GM20000 (cell line): ENCODE measurements around the gene TGM2.

ENCODE experiments used
- DNase-seq: peaks from one replicate; pipeline ENCODE4 v3.0.0; 2012; ENCODE audit warnings: low spot score
- TF ChIP-seq, protein P1 (sequence below): IDR thresholded peaks from 2 replicates; pipeline ENCODE4 v1.5.1; 2012; ENCODE audit warnings: mild to moderate bottlenecking, control low read depth; ENCODE audit errors: extremely low read depth, missing control alignments

TGM2 gene

DNA sequence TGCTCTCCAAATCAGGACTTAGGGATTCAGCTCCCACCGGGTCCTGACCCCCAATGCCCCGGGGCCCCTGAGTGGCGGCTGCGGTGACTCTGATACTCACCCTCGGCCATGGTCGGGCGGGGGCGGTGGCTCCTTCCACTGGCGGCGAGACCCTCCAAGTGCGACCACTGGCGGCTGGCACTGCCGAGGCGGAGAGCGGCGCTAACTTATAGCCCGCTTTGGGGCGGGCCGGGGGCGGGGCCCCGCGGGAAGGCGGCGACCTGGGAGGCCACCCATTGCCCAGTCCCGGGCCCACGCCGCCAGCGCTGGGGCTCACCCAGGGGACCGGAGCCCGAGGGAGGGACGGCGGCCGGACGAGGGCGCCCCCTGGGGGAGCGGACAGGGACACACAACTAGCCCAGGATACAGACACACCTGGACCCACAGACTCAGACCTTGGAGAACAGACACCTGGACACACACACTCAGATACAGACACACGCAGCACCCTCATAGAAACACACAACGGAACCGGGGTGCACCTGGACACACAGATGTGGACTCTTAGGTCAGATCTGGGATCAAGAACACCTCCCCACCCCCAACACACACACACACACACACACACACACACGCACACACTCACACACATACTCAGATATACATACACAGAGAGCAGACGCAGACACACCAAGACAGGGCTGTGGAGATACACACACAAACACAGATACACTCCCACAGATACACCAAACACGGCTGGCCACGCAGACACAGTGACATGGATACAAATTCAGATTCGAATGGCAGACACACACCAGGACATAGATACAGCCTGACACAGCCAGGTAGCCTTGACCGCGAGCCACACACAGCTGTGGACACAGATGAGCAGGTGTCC is at the start of gene TGM2:
Gene TGM2, minus strand, starts transcription at position 182 of the 877 bp plus-strand sequence. Its CDS starts 72 bp downstream, at position 110.
- TF ChIP-seq, protein P1, sequence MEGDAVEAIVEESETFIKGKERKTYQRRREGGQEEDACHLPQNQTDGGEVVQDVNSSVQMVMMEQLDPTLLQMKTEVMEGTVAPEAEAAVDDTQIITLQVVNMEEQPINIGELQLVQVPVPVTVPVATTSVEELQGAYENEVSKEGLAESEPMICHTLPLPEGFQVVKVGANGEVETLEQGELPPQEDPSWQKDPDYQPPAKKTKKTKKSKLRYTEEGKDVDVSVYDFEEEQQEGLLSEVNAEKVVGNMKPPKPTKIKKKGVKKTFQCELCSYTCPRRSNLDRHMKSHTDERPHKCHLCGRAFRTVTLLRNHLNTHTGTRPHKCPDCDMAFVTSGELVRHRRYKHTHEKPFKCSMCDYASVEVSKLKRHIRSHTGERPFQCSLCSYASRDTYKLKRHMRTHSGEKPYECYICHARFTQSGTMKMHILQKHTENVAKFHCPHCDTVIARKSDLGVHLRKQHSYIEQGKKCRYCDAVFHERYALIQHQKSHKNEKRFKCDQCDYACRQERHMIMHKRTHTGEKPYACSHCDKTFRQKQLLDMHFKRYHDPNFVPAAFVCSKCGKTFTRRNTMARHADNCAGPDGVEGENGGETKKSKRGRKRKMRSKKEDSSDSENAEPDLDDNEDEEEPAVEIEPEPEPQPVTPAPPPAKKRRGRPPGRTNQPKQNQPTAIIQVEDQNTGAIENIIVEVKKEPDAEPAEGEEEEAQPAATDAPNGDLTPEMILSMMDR: peak; percentile 66

DNA sequence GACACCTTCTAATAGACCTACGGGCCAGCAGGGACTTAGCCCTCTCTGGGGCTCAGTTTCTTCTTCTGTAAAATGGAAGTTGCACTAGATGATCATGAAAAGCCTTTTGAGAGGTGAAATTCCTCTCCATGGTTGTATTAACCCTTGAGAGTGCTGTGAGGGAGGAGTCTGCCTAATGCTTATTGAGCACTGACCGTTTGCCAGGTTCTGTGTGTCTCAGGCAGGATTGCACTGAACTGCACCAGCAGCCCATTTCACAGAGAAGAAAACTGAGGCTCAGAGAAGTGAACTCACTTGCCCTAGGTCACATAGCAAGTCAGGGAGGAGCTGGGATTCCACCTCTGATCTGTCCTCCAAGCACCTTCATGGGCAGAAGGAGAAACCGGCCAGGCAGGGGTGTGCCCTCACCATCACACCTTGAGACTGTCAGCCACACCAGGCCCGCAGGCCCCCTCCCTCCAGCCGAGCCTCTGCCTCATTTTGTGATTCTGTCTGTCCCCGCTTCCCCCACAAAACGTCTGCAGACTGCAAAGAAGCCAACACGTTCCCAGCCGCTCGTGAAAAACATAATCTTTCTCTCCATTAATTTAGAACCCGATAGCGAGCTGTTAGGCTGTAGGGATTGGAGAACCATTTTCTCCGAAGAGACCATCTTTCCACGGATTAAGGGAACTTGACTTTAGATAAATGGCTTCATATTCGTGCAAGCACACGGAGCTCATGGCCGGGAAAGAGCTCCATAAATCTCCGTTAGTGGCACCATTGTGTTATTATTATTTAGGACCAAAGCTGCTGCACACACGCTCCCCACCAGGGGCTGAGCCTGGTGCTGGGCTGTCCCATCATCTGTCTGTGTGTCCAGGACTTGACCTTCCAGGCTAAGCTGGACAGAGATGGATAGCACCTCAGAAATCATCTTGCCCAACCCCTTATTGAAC is 49.5 kb upstream of the TGM2 start:
- DNase-seq: no peak

More for the DNA sequence above, at the start of gene TGM2:
- peak; percentile 88 for DNase-seq

DNA sequence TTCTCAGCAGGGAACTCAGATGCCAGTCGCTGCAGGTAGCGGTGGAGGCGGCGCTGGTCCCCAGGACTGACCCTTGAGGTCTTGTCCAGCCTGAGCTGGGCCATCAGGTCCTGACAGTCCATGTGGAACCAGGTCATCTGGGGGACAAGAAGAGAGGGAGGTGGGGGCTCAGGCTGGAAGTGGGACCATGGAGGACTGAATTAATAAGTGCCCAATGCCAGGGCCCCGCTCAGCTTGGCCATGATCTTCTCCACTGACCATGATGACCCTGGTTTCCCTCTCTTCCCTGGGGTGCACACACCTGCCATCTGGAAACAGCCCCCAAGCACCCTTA is 48.5 kb upstream of the TGM2 start:
- TF ChIP-seq, protein P1: no peak

More for the DNA sequence above, 49.5 kb upstream of the TGM2 start:
- TF ChIP-seq, protein P1: no peak

DNA sequence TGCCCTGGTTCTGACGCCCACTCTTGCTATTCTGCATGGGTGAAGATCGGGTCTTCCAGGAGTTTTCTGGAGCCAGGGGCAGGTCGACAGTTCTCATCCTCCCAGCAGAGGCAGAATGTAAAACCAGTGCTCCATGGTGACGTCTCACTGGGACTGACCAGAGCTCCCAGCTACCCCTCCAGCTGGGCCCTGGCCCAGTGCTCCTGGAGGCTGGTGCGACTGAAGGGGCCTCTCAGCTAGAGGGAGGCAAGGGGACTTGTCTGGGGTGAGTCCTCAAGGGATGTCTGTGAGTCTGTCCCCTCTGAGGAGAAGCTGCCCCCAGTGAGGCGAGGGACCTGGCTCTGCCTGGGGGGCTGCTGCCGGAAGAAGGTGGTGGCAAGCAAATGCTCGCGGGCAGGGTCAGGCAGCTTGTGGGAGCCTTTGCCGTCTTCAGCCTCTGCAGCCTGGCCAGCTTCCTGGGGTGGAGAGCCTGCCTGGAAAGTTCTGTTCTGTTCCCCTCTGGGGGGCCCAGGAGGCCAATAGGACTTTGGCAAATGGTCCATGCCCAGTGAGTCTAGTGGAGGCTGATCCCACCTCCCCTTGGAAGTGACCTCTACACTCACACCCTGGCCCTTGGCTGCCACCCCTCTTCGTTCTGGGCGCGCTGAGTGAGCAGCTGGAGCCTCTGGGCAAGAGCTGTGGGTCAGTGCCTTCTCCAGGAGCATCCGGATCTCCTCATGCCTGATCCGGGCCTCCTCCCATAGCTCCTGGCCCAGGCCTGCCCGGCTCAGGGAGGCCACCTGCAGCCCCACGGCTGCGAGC is 47.9 kb upstream of the TGM2 start:
- no peak for DNase-seq
- TF ChIP-seq, protein P1: no peak

More for the DNA sequence above, 48.5 kb upstream of the TGM2 start:
- no peak for DNase-seq

DNA sequence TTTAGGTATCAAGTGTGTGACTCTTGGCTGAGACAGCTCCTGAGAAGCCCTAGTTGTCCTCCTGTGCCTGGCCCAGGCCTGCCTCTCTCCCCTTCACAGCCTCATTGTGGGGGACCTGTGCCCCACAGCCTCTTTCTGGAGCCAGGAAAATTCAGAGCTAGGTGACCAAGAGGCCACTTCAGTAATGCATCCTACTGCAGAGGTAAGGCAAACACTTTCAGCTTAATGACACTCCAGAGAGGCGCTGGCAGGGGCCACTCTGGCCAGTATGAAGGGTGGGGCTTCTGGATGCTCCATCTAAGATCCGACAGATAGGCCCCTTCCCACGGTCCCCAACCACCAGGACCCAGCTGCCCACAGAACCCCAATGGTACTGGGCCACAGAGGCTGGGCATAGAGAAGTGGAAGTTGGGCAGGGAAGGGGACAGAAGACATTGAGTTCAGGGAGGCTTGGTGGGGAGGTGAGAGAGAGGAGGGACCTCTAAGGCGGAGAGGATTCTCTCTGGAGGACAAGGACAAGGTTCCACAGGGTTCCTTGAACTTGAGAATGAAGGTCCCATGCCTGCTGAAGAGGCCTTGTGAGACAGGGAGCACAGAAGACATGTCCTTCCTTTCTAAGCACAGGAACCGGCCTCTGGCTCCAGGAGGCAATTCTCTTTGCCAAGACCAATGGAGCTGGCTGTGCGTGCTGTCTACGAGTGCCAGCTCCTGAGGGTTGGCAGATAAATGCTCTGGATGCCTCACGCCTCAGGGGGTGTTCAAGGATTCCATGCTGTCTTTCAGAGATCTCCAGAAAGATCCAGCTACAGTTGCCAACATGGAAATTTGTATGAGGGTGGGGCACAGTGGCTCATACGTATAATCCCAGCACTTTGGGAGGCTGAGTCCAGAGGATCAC is 46.4 kb upstream of the TGM2 start:
- no peak for DNase-seq
- TF ChIP-seq, protein P1: no peak

DNA sequence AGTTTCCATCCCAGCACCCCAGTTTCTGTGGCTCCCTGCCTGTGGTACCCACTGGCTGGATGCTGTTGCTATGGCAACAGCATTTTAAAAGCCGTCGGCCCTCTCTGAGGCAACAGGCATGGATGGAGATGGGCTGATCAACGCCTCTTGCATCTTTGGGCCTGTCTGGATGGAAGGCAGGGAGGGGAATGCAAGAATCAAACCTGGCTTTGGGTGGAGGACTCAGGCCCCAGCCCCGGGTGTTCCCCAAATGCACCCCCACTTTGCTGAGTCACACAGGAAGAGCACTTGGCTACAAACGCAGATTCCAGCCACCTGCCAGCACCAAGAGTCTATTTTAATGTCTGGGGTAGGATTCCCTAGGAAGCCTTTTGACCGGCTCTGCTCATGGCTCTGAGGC is 45.7 kb upstream of the TGM2 start:
- no peak for DNase-seq
- TF ChIP-seq, protein P1: no peak
